Neuronal stem cell (in vitro differentiated cells): Measurements from ENCODE around the gene COPS7A.

Source experiments
- DNase-seq: peaks from one replicate; pipeline ENCODE4 v3.0.0-alpha.2; 2013; ENCODE audit warnings: low spot score
- H2AFZ ChIP-seq: one replicate; pipeline ENCODE4 v1.6.1; 2013; ENCODE audit warnings: mild to moderate bottlenecking, low read length, inconsistent platforms
- H2AK5ac ChIP-seq: 2 replicates; pipeline ENCODE4 v1.6.1; 2013; ENCODE audit warnings: low read depth, mild to moderate bottlenecking, inconsistent platforms, low read length, moderate library complexity, mixed read lengths
- H2BK120ac ChIP-seq: 2 replicates; pipeline ENCODE4 v1.6.1; 2013; ENCODE audit warnings: low read depth, mild to moderate bottlenecking, inconsistent platforms, low read length, moderate library complexity, mixed read lengths
- H2BK12ac ChIP-seq: one replicate; pipeline ENCODE4 v1.6.1; 2013; ENCODE audit warnings: low read length, inconsistent platforms
- H2BK15ac ChIP-seq: 2 replicates; pipeline ENCODE4 v1.6.1; 2013; ENCODE audit warnings: mild to moderate bottlenecking, low read length, inconsistent platforms, mixed read lengths
- H2BK5ac ChIP-seq: one replicate; pipeline ENCODE4 v1.6.1; 2013; ENCODE audit warnings: inconsistent platforms, mild to moderate bottlenecking, low read length, moderate library complexity
- H3K14ac ChIP-seq: one replicate; pipeline ENCODE4 v1.6.1; 2013; ENCODE audit warnings: low read length, inconsistent platforms
- H3K18ac ChIP-seq: 2 replicates; pipeline ENCODE4 v1.6.1; 2013; ENCODE audit warnings: low read length, inconsistent platforms
- H3K23ac ChIP-seq: 2 replicates; pipeline ENCODE4 v1.6.1; 2013; ENCODE audit warnings: low read depth, mild to moderate bottlenecking, mixed read lengths, low read length, inconsistent platforms; ENCODE audit not compliant: poor library complexity
- H3K27ac ChIP-seq: replicated peaks from 3 replicates; pipeline ENCODE4 v1.5.1; 2013; ENCODE audit warnings: low read length, inconsistent platforms
- H3K27me3 ChIP-seq, 3 experiments: 2 replicates each; pipeline ENCODE4 v1.6.1; 2013; ENCODE audit warnings: low read length in 3 of 3, mild to moderate bottlenecking in 2 of 3, inconsistent platforms in 1 of 3, low read depth in 1 of 3, mixed read lengths in 1 of 3, moderate library complexity in 1 of 3; ENCODE audit not compliant: control insufficient read depth in 3 of 3, insufficient read depth in 3 of 3
- H3K36me3 ChIP-seq, 2 donors: replicated peaks in 1 of 2; 2 replicates each; pipeline ENCODE4 v1.6.1; 2013; ENCODE audit warnings: low read length in 2 of 2; ENCODE audit not compliant: control insufficient read depth in 2 of 2, insufficient read depth in 2 of 2
- H3K4ac ChIP-seq: 2 replicates; pipeline ENCODE4 v1.6.1; 2013; ENCODE audit warnings: inconsistent platforms, mild to moderate bottlenecking, low read length, moderate library complexity
- H3K4me1 ChIP-seq, 2 donors: 1 replicate in 1 of 2; 2 replicates in 1 of 2; pipeline ENCODE4 v1.6.1; 2013; ENCODE audit warnings: low read length in 2 of 2, low read depth in 1 of 2; ENCODE audit not compliant: control insufficient read depth in 2 of 2, insufficient read depth in 1 of 2
- H3K4me2 ChIP-seq: one replicate; pipeline ENCODE4 v1.6.1; 2013; ENCODE audit warnings: mild to moderate bottlenecking, low read length, inconsistent platforms; ENCODE audit not compliant: insufficient read depth, poor library complexity, severe bottlenecking
- H3K4me3 ChIP-seq, 2 donors: 2 replicates each; pipeline ENCODE4 v1.5.1; 2013; ENCODE audit warnings: low read length in 2 of 2, mild to moderate bottlenecking in 2 of 2, inconsistent platforms in 1 of 2, moderate library complexity in 1 of 2
- H3K79me1 ChIP-seq: one replicate; pipeline ENCODE4 v1.6.1; 2013; ENCODE audit warnings: low read depth, mild to moderate bottlenecking, inconsistent platforms, low read length, moderate library complexity
- H3K9ac ChIP-seq: one replicate; pipeline ENCODE4 v1.6.1; 2013; ENCODE audit warnings: mild to moderate bottlenecking, low read depth, low read length, inconsistent platforms; ENCODE audit not compliant: poor library complexity
- H3K9me3 ChIP-seq, 2 donors: replicated peaks in 1 of 2; 2 replicates each; pipeline versions ENCODE3 to v1.6.1; 2013; ENCODE audit warnings: low read length in 2 of 2, mild to moderate bottlenecking in 2 of 2, inconsistent platforms in 1 of 2, low read depth in 1 of 2, mixed read lengths in 1 of 2, moderate library complexity in 1 of 2; ENCODE audit not compliant: control insufficient read depth in 2 of 2, insufficient read depth in 1 of 2
- H4K8ac ChIP-seq: one replicate; pipeline ENCODE4 v1.6.1; 2013; ENCODE audit warnings: low read depth, mild to moderate bottlenecking, inconsistent platforms, low read length, moderate library complexity
- H4K91ac ChIP-seq: one replicate; pipeline ENCODE4 v1.6.1; 2013; ENCODE audit warnings: low read length, low read depth, mild to moderate bottlenecking, inconsistent platforms; ENCODE audit not compliant: poor library complexity
- WGBS, 2 donors: extraction: QIAGEN DNeasy Blood & Tissue Kit; methylation state at CpG; one replicate each; pipeline ENCODE4 v1.1.7; 2013; ENCODE audit warnings: missing lambda C conversion rate in 2 of 2, mixed read lengths in 1 of 2; ENCODE audit not compliant: insufficient read length in 2 of 2, insufficient replicate concordance in 1 of 2; ENCODE audit errors: extremely low coverage in 2 of 2; 5-methylcytosine and 5-hydroxymethylcytosine counted together

Gene COPS7A

DNA sequence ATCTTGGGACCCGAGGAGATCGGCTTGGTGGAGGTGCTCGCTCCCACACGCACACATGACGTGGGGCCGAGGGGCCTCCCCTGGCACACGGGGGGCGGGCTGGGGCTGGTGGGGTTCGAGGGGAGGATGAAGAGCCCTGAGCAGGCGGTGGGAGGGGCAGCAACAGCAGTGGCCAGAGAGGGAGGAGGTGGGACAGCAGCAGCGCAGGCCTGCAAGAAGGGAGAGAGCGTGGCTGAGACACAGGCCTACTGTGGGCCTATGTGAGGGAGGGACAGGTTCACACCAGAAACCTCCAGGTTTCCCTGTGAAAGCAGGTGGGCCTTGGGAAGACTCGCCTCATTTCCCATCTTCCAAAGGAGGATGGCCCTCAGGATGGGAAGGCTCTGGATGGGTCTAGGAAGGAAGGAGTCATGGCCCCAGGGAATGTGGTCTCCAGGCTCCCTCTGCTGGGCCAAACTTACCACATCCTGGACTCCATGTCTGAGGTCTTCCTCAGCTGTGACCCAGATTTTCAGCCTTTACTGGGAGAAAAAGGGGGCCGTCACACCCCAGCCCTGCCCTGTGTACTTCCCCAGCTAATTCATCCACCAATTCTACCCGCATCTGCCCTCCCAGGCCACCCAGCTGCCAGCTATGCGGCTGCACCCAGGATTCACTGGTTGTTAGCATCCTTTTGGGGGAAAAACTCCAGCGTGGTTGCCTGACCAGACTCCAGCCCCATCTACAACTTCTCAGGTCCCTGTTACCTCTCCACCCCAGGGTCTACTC, 26.1 kb upstream of the COPS7A start:
- Histone ChIP-seq H2BK120ac (no peak overlapping the region), H3K9ac (peak overlapping the region; percentile 12), H3K4me1 (peaks cover 11 to 13% of the 10 kb centered on the region in 2 donors), H3K36me3 (peaks cover 15 to 20% of the 10 kb centered on the region in 2 donors), H3K4me3 (no peak overlapping the region), H2BK15ac (no peak overlapping the region), H3K27ac (no peak overlapping the region), H3K4me2 (no peak overlapping the region), H2BK5ac (peak overlapping the region; percentile 49), H2AFZ (no peak overlapping the region), H4K91ac (no peak overlapping the region), H3K4ac (no peak overlapping the region), H4K8ac (no peak overlapping the region), H3K27me3 (peaks cover 0 to 12% (median 7%) of the 10 kb centered on the region in 3 experiments), H2BK12ac (no peak overlapping the region), H3K14ac (no peak overlapping the region), H3K18ac (no peak overlapping the region), H2AK5ac (peak overlapping the region; percentile 94), H3K79me1 (peaks cover 20% of the 10 kb centered on the region), H3K23ac (no peak overlapping the region), H3K9me3 (no peaks in the 10 kb centered on the region)
- DNase-seq = peak; percentile 21
- WGBS, 2 donors = no CpG with 5 or more reads among the region's 17 CpGs

GRCh38 chr12:6698352-6699046, 25.3 kb upstream of the COPS7A start:
- Histone ChIP-seq H3K18ac (no peak overlapping the region), H2AK5ac (no peak overlapping the region), H4K8ac (no peak overlapping the region), H2BK15ac (no peak overlapping the region), H3K4me1 (peaks cover 9 to 14% of the 10 kb centered on the region in 2 donors), H3K9me3 (no peaks in the 10 kb centered on the region), H3K23ac (no peak overlapping the region), H2BK12ac (no peak overlapping the region), H2BK5ac (no peak overlapping the region), H3K14ac (no peak overlapping the region), H4K91ac (no peak overlapping the region), H3K4me3 (no peak overlapping the region), H3K27ac (no peak overlapping the region), H3K79me1 (peaks cover 18% of the 10 kb centered on the region), H3K4ac (no peak overlapping the region), H3K27me3 (peaks cover 0 to 12% (median 7%) of the 10 kb centered on the region in 3 experiments), H3K9ac (no peak overlapping the region), H3K36me3 (peaks cover 15 to 20% of the 10 kb centered on the region in 2 donors), H2AFZ (no peak overlapping the region), H2BK120ac (no peak overlapping the region), H3K4me2 (no peak overlapping the region)
- WGBS, 2 donors = no CpG with 5 or more reads among the region's 8 CpGs
- DNase-seq = no peak

DNA sequence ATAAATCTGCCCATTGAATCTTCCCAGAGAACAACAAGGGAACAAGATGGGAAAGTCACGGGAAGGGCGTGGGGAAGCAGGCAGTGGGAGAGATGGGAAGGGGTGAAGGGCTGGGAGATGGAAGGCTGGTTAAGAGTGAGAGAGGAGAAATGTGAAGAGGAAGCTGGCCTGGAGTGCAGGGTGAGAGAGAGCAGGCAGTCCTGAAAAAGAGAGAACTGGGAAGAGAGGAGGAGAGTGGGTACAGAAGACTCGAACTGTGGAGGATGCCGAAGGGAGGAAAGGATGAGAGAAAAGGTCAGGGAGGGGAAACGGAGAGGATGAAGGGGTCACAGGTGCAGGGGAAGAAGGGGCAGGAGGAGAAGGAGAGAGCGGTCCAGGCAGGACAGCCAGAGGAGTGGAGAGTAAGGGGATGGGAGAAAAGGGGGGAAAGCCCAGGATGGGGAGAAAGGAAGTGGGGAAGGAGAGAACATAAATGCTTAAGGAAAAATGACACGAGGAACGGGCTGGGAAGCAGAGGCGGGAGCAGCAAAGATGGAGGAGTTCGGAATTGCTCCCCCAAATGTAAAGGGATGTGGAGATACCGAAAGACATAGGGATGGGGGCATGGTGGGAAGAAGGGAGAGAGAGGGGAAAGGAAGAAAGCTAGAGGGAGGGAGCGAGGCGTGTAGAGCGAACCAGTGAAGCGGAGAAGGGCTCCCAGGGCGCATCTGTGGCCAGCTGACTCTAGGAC, 24.4 kb upstream of the COPS7A start:
- peaks cover 14 to 18% of the 10 kb centered on the region in 2 donors for H3K36me3 ChIP-seq
- peak overlapping the region; percentile 91 for H2AK5ac ChIP-seq
- H3K4ac ChIP-seq = no peak overlapping the region
- WGBS, 2 donors = no CpG with 5 or more reads among the region's 16 CpGs
- H3K27ac ChIP-seq = no peak overlapping the region
- peak overlapping the region; percentile 94 for H3K23ac ChIP-seq
- H3K14ac ChIP-seq = peak overlapping the region; percentile 97
- H3K4me2 ChIP-seq = peak overlapping the region; percentile 58
- H2BK5ac ChIP-seq = peak overlapping the region; percentile 93
- no peak overlapping the region for H4K91ac ChIP-seq
- H3K79me1 ChIP-seq = peaks cover 15% of the 10 kb centered on the region
- H4K8ac ChIP-seq = no peak overlapping the region
- peak overlapping the region; percentile 100 for H3K9ac ChIP-seq
- H2BK15ac ChIP-seq = peak overlapping the region; percentile 99
- H2BK12ac ChIP-seq = peak overlapping the region; percentile 86
- H3K18ac ChIP-seq = peak overlapping the region; percentile 99
- DNase-seq = no peak
- H2AFZ ChIP-seq = peak overlapping the region; percentile 97
- H3K27me3 ChIP-seq = peaks cover 0 to 12% (median 7%) of the 10 kb centered on the region in 3 experiments
- H3K4me3 ChIP-seq = peak overlapping the region; percentile 81 to 98
- no peaks in the 10 kb centered on the region for H3K9me3 ChIP-seq
- H2BK120ac ChIP-seq = peak overlapping the region; percentile 87
- peaks cover 9 to 16% of the 10 kb centered on the region in 2 donors for H3K4me1 ChIP-seq
